Esophagus squamous epithelium (tissue), 4 donors: ENCODE data around the gene PRSS36.

Source experiments
- POLR2A ChIP-seq, 4 donors: fragments of 450-650 bp; IDR thresholded peaks; one replicate each; pipeline ENCODE4 v1.6.1; 2017; ENCODE audit warnings: antibody characterized with exemption in 4 of 4, mild to moderate bottlenecking in 4 of 4, moderate library complexity in 3 of 4
- TF ChIP-seq, protein P1 (sequence below), 6 experiments: fragments of 450-650 bp in 4 of 6; fragments of 200-600 bp in 2 of 6; sonication (generic) in 2 of 6; IDR thresholded peaks; one replicate each; pipeline ENCODE4 v1.5.1; 2016 to 2019; ENCODE audit warnings: antibody characterized with exemption in 6 of 6, mild to moderate bottlenecking in 4 of 6, moderate library complexity in 4 of 6

GRCh38 chr16:31092330-31092729 lies 57.5 kb downstream of the PRSS36 start:
- no peak for TF ChIP-seq POLR2A (IDR thresholded peaks at IDR 0.05)
- TF ChIP-seq, protein P1, sequence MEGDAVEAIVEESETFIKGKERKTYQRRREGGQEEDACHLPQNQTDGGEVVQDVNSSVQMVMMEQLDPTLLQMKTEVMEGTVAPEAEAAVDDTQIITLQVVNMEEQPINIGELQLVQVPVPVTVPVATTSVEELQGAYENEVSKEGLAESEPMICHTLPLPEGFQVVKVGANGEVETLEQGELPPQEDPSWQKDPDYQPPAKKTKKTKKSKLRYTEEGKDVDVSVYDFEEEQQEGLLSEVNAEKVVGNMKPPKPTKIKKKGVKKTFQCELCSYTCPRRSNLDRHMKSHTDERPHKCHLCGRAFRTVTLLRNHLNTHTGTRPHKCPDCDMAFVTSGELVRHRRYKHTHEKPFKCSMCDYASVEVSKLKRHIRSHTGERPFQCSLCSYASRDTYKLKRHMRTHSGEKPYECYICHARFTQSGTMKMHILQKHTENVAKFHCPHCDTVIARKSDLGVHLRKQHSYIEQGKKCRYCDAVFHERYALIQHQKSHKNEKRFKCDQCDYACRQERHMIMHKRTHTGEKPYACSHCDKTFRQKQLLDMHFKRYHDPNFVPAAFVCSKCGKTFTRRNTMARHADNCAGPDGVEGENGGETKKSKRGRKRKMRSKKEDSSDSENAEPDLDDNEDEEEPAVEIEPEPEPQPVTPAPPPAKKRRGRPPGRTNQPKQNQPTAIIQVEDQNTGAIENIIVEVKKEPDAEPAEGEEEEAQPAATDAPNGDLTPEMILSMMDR (IDR thresholded peaks at IDR 0.05) = no peak
